HG03095 (cell line): ENCODE data around the gene RAPGEFL1.
A peak's percentile ranks its signal among the peaks of the same experiment; 100 is the strongest.
"Not testable (repeated sequence)": the region's sequence is repeated elsewhere in the genome, so short reads cannot be mapped to it uniquely, and the experiment has no call there.

ENCODE experiments used
- ATAC-seq: cut with Tn5 transposase; IDR thresholded peaks from one replicate; pipeline ENCODE4 v1.9.1; 2021; ENCODE audit warnings: moderate library complexity; ENCODE audit not compliant: unreplicated experiment

RAPGEFL1 gene

GRCh38 chr17:40206193-40206592 is 28.9 kb downstream of the RAPGEFL1 start:
- ATAC-seq, result not testable (repeated sequence)

- ATAC-seq, result no peak
Observed at GRCh38 chr17:40209404-40210093, 32.3 kb downstream of the RAPGEFL1 start.

- ATAC-seq, result not testable (repeated sequence)
Observed at GRCh38 chr17:40213914-40214313, 36.6 kb downstream of the RAPGEFL1 start.

- no peak for ATAC-seq
Observed at GRCh38 chr17:40218006-40218739, 40.9 kb downstream of the RAPGEFL1 start.

GRCh38 chr17:40218740-40219593 is 41.7 kb downstream of the RAPGEFL1 start, which contains the start of gene WIPF2:
WIPF2 (plus strand) TSS chr17:40219304; CDS start chr17:40256460, 37,156 bp downstream.
- ATAC-seq, result peak; percentile 78

- no peak for ATAC-seq
Observed at GRCh38 chr17:40219594-40220338, 42.5 kb downstream of the RAPGEFL1 start.

- ATAC-seq, result no peak
Observed at GRCh38 chr17:40224718-40225550, 47.7 kb downstream of the RAPGEFL1 start.

- ATAC-seq, result not testable (repeated sequence)
Observed at GRCh38 chr17:40229146-40229545, 51.9 kb downstream of the RAPGEFL1 start.

- ATAC-seq, result no peak
Observed at GRCh38 chr17:40230670-40231069, 53.4 kb downstream of the RAPGEFL1 start.

GRCh38 chr17:40231928-40232327 is 54.7 kb downstream of the RAPGEFL1 start:
- ATAC-seq, result not testable (repeated sequence)

GRCh38 chr17:40241252-40241834 is 64.1 kb downstream of the RAPGEFL1 start:
- no peak for ATAC-seq

- no peak for ATAC-seq
Observed at GRCh38 chr17:40242774-40243173, 65.5 kb downstream of the RAPGEFL1 start.

- ATAC-seq, result no peak
Observed at GRCh38 chr17:40243761-40244160, 66.5 kb downstream of the RAPGEFL1 start.

- no peak for ATAC-seq
Observed at GRCh38 chr17:40244255-40244654, 67.0 kb downstream of the RAPGEFL1 start.
